GM21786 (cell line): ENCODE data around the gene UBE2D4.
"Not testable (repeated sequence)": the region's sequence is repeated elsewhere in the genome, so short reads cannot be mapped to it uniquely, and the experiment has no call there.

Experiments
- ATAC-seq: cut with Tn5 transposase; IDR thresholded peaks from one replicate; pipeline ENCODE4 v1.9.1; 2021; ENCODE audit not compliant: unreplicated experiment

The UBE2D4 gene

DNA sequence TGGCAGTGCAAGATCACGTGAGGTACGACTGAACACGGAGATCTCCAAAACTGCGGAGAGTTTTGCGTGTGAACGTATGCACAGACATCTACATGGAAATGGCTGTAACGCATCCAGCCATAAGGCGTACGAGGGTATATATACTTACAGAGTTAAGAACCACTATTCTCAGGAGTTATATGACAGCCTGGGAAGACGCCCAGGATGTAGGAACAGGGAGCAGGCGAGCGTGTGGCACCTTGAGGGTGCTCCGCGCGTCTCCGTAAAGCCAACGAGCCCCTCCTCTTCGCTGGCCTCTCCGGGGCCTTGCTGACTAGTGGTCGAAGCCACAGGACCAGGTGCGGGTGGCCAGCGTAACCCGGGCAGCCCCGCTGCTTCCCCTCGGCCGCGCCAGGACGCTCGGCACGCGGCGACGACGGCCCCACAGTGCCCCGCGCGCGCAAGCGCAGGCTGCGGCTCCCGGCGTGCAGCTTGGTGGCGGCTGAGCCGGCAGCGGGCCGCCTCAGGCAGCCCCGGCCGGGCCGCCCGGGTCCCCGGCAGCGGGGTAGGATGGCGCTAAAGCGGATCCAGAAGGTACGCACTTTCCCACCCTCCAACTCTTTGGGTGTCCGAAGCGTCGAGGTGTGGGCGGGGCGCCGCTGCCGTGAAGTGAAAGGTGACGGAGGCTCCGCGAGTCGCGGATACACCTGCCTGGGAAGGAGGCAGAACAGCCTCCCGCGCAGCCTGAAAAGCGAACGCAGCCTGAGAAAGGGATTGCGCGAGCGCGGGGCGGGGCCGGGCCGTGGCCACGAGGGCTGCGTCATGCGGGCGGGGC lies at the start of gene UBE2D4:
Gene UBE2D4 (plus strand): TSS at position 453 of the 814 bp plus-strand sequence. CDS start 97 bp downstream, at position 550.
- peak; percentile 86 for ATAC-seq

DNA sequence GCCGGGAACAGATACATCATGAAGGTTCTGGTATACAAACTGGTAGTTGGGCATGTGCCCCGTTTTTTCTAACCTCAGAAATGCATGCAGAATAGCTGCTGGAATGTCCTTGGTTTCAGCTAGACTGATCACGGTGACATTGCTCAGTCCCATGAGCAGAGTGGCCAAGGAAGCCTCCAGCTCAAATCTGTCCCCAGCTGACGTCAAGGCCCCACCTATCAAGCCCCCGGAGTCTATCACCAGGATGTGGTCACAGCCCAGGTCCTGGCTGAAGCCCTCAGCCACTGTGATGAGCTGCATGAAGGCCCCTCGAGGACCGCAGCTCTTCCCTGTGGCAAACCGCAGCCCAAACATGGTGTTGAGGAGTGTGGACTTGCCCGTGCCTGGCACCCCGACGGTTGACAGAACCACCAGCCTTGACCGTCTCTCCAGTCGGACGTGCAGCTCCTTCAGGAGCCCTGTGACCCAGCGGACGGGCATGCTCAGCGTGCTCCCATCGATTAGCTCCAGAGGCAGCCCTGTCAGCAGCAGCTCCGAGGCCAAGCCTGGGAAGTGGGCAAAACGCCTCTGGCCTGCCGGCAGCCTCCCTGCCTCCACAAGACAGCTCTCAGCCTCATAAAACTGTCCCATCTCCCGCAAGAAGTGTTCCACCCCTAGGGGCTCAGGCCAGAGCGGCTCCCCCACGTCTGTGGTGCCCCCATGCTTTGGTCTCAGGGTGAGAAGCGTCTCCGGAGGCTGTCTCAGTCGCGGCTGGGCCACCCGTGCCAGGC lies 49.1 kb upstream of the UBE2D4 start:
- no peak for ATAC-seq

DNA sequence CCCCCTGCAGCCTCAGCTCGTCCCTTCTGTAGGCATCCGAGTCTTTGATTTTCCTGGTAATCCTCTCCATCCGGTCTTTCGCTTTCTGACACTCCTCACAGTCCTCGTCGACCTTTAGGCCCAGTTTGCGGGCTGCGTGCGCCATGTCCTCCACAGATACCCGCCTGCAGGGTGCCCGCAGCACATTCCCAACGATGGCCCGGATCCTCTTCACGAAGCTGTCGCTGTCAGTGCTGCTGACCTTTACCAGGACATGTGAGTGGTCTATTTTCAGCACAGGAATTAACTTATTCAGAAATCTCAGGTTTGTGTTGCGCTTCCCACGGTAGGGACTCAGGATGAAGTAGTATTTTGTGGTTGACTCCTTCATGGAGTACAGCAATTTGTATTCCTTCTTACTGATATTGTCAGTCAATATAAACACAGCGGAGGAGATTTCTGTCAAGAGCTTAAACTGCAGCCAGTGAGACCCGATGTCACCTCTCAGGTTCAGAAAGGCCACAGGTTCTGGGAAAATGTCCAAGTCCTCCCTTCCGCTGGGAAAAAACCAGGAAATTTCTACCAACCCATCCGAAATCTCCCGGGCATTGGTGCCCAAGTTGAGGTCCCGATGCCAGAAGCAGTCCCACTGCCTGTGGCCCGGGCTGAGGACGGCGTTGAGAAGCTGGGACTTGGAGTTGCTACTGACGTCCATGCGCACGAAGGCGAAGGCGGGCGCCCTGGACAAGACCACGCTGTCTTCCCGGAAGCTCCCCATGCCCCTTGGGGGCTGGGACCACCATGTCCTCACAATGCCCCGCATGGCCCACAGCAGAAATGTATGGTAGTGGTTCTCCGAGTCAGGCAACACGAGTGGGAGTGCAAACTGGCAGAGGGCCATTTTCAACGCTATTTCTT lies 48.0 kb upstream of the UBE2D4 start:
- ATAC-seq = no peak

DNA sequence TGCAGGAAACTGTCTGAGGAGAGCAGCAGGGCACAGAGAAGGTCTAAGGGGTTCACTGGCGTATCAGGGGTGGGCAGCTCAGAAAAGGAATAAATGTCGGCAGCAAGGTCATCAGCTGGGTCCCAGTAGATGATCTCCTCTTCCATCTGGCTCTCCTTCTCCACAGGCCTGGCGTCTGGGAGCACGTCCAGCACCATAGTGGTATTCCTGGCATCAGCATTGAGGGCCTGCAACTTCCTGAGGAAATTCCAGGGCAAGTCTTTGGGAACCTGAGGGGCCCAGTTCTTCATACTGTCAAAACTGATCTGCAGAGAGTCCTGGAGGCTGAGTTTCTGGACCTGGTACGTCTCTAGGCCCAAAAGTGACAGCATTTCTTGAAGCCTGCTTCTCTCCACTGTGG lies 47.4 kb upstream of the UBE2D4 start:
- ATAC-seq = no peak

DNA sequence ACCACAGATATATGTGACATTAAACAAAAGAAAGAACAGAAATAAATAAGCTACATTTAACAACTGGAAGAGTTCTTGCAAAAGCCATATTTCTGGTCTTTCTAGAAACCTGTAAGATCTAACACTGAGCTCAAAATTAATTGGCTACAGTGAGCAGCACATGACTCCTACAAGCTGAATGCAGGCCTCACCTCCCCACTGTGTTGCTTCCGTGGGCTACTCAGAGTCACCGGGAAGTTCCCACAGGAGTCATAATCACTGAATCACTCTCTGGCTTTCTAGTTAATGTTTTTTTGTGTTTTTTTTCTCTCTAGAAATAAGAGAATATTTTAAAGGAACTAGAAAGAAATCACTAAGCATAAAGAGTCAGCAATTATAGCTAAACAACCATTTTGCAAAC lies 46.8 kb upstream of the UBE2D4 start:
- ATAC-seq = no peak

DNA sequence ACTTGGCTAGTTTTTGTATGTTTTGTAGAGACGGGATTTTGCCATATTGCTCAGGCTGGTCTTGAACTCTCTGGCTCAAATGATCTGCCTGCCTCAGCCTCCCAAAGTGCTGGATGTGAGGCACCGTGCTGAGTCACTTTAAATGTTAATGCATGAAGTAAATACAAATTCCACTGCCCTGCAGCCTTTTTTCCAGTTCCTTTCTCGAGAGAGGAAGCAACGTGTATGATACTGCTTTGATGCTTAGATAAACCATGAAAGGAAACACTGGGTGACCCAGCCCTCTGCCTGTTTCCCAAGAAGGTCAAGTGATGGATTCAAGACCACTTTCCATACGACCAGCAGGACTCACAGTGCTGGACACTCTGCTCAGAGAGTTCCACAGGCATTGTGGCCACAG lies 45.6 kb upstream of the UBE2D4 start:
- ATAC-seq = no peak

DNA sequence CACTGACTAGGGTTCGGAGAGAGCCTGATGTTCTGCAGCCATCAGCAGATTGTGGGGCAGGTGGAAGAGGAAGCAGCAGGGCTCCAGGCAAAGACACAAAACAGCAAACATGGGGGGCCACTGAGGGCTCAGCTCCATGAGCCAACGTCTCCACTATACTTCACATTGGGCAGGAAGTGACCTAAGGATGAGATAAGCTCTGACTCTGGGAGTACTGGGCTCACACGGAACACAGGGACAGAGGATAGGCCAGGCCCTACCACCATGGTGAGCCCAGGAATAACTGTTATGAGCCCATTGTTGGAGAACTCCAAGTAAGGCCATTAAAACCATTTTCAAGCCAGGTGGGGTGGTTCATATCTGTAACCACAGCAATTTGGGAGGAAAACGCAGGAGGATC lies 42.0 kb upstream of the UBE2D4 start:
- ATAC-seq = no peak

DNA sequence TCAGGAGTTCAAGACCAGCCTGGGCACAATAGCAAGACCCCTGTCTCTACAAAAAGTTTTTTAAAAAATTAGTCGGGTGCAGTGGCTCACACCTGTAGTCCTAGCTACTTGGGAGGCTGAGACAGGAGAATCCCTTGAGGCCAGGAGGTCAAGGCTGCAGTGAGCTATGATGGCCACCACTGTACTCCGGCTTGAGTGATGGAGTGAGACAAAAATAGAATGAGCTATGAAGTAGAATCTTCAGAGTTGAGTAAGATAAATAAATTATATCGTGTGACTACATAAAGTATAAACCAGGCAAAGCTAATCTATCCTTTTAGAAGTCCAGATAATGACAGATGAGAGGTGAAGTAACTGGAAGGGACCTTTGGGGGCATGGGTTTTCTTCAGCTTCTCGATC lies 41.6 kb upstream of the UBE2D4 start:
- ATAC-seq = no peak

DNA sequence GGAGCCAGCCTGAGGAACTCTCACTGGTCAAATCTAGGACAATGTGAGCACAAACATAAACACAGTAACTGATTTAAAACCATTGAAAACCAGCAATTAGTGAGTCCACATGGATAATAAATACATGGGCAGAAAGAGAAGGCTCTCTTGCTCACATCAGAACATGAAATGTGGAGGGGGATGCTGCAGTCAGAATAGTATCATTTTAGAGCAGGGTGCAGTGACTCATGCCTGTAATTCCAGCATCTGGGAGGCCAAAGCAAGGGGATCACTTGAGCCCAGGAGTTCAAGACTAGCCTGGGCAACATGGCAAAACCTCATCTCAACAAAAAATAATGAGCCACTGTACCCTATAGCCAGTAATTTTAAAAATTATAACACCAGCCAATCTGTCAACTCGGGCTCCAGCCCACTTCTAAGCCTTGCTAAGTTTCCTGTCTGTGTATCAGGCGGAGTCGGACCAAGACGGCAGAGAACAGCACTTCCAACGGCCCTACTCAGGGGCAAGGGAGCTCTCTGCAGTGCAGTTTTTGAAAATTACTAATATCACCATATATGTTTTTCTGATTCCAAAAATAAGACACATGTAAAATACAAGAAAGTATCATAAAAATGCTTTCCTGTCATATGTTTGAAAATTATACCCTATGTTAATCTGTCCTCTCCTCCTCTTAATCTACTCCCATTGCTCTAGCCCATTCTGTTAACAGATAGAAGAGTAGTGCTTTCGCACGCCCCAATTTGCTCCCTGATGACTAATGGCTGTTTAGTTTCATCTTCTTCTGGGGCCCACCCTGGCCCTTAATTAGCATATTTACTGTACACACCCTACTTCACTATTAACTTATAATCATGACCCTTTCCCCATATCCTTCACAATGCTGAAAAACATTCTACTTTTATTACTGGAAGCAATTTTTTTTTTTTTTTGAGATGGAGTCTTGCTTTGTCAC lies 37.0 kb upstream of the UBE2D4 start:
- ATAC-seq = no peak

DNA sequence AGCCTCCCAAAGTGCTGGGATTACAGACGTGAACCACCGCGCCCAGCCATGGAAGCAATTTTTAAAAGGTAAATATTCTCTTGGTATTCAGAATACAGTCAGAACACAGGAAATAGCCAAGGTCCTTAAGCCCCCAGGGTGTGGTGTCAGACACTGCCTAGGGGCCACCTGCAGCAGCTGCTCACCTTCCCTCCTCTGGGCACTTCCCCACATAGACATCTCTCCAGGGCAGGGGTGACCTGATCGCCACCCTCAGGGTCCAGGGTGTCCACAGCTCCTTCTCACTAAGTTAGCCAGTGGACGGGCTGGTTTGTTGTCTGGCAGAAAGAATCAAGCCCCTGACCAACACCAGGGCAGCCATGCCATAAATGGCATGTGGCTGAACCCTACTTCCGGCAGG lies 35.8 kb upstream of the UBE2D4 start:
- no peak for ATAC-seq

DNA sequence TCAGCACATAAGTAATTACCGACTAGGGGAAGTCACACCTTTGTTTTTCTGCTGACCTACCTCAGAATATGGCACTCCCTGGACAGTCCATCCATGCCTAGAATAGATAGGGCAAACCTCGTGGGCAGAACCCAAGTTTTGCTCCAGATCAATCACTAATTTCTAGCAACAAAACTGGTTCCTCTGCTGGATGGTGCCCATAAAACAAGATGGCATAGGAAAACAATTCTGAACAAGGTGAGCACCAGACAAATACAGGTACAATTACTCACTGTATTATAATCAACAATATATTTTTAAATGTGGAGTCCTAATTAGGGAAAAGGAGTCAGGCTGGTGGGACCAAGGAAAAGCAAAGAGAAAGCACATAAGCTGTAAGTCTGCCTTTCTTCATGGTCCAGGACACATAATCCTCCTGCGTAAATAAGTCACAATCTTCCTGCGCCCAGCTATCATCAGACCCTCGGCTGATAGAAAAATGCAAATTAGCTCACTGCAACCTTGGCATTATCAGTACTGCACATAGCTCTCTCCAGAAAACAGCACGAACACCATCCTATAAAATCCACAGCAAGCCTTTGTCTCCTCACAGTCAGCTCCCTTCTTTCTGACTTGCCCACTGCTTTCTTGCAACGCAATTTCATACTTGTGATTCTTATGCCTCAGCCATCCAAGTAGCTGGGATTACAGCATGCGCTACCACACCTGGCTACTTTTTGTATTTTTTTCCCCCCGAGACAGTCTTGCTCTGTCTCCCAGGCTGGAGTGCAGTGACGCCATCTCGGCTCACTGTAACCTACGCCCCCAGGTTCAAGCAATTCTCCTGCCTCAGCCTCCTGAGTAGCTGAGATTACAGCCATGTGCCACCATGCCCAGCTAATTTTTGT lies 34.9 kb upstream of the UBE2D4 start:
- ATAC-seq = no peak

DNA sequence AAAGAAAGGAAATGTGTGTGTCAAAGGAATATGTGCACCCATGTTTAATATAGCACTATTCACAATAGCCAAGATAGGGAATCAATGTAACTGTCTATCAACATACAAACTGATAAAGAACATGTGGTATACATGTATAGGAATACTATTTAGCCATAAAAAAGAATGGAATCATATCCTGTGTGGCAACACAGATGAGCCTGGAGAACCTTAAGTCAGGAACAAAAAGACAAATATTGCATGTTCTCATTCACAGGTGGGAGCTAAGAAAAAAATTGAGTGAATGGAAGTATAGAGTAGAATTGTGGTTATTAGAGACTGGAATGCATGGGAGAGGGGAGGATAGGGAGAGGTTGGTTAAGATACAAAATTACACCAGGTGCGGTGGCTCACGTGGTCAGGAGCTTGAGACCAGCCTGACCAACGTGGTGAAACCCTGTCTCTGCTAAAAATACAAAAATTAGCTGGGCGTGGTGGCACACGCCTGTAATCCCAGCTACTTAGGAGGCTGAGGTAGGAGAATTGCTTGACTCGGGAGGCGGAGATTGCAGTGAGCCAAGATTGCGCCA lies 30.3 kb upstream of the UBE2D4 start:
- ATAC-seq = no peak

DNA sequence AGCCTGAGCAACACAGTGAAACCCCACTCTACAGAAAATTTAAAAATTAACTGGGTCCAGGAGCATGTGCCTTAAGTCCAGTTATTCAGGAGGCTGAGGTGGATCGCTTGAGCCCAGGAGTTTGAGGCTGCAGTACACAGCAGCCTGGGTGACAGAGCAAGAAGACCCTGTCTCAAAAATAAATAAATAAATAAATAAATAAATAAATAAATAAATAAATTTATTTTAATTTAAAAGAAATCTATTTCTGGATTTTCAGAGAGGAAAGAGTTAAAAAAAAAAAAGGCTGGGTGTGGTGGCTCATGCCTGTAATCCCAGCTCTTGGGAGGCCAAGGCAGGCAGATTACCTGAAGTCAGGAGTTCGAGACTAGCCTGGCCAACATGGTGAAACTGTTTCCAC lies 27.7 kb upstream of the UBE2D4 start:
- not testable (repeated sequence) for ATAC-seq

DNA sequence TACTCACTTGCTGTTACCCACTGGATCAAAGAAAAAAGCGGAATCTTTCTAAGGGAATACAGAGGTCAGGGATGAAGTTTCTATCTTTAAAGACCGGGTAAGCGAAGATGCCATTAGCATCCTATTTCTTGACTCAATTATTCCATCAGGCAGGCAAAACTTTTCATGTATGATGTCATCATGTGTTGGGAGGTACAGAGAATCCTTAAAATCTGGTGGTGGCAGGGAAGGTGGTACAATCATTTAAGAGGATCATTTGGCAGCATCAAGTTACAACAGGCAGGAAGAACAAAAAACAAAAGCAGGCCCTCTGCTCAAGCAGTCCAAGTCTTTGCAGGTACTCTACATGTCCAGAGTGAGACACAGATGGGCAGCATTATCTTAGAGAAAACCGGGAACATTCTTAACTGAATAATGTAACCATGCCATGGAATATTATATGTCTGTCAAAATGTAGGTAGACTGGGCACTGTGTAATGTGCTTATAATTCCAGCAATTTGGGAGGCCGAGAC lies 23.6 kb upstream of the UBE2D4 start:
- no peak for ATAC-seq

DNA sequence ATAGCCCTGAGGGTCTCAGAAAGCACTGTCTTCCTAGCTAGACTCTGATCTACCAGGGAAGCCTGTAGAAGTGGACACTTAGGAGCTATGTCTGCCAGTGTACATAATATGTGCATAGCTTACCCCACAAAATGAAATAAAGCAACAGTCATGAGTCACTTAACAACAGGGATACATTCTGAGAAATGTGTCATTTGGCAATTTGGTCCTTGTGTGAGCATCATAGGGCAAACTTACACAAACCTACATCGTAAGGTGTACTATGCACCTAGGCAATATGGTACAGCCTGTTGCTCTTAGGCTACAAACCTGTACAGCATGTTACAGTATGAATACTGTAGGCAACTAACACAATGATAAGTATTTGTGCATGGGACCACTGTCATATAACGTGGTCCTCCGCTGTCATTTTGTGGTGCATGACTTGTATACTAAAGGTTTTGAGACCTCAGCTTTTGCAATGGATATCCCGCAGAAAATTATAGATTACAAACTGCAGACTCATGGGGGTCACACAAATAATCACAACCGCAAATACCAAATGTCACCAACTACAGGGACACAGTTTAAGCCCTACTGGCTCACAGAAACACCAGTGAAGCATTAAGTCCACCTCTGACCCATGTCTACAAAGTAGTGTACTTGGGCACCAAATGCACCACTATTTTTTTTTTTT lies 21.6 kb upstream of the UBE2D4 start:
- ATAC-seq = no peak

DNA sequence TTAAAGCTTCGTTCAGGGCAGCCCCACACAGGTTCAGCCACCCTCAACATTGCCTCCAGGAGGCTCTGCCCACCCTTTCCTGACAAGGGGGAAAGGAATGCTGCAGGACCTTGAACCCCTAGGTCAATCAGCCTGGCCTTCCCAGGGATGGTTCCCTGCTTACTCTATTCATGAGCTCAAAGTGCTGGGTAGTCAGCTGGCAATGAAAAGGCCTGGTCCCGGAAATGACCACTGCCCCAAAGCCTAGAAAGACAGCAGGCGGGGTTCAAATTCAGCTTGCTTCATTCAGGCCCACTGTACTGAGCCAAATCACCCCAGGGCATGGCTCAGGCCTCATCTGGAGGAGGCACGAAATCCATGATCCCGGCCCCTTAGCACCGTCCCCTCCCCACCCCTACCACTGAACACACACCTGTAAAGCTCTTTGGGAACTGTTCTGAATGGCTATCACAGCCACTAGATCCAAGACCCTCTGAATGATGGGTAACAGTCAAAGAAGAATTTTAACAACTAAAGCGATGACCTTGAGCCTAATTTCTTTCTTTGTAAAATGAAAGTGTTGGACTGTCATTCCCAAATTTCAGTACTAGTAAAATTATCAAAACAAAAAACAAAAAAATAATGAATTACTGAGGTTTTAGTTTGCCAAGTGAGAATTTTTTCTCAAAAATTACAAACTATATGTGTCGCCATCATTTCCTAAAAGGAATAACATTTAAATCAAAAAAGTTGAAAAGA lies 20.9 kb upstream of the UBE2D4 start:
- no peak for ATAC-seq

DNA sequence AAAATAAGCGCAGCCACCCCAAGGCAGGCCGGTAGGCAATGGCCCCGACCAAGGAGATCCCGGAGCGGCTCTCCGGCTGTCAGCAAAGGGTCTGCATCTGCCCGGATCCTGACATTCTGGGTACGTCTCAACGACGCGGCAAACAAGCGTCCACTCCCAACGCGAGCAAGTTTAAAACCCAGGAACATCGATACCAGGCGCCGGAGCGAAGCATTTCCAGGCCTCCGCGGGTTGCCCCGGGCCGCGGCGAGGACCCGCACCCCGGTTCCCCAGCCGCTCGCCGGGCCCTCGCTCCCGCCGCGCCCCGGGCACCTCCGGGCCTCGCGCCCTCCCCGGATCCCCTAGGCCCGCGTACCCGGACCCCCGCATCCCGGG lies 20.3 kb upstream of the UBE2D4 start:
- peak; percentile 27 for ATAC-seq
